Measurements from ENCODE around the gene LDHA. TPM values are rescaled to one million over a fixed set of nuclear protein-coding genes. Genes with fewer than 3 reads are reported as not detected.

Gene LDHA
- total and polyA plus RNA-seq, 8 donors, result 106 to 367 (median 278) TPM

- Histone ChIP-seq H3K4me1 (no peaks in the 10 kb centered on the region), H3K9me3 (no peaks in the 10 kb centered on the region), H3K4me3 (no peak overlapping the region), H3K27ac (no peak overlapping the region), H3K36me3 (no peaks in the 10 kb centered on the region), H3K27me3 (no peaks in the 10 kb centered on the region)
- TF ChIP-seq POLR2AphosphoS5 (IDR thresholded peaks at IDR 0.05) (no peak), EP300 (IDR thresholded peaks at IDR 0.05) (no peak), POLR2A (IDR thresholded peaks at IDR 0.05) (no peak)
- TF ChIP-seq, protein P1, sequence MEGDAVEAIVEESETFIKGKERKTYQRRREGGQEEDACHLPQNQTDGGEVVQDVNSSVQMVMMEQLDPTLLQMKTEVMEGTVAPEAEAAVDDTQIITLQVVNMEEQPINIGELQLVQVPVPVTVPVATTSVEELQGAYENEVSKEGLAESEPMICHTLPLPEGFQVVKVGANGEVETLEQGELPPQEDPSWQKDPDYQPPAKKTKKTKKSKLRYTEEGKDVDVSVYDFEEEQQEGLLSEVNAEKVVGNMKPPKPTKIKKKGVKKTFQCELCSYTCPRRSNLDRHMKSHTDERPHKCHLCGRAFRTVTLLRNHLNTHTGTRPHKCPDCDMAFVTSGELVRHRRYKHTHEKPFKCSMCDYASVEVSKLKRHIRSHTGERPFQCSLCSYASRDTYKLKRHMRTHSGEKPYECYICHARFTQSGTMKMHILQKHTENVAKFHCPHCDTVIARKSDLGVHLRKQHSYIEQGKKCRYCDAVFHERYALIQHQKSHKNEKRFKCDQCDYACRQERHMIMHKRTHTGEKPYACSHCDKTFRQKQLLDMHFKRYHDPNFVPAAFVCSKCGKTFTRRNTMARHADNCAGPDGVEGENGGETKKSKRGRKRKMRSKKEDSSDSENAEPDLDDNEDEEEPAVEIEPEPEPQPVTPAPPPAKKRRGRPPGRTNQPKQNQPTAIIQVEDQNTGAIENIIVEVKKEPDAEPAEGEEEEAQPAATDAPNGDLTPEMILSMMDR (IDR thresholded peaks at IDR 0.05), result no peak
- DNase-seq, result no peak
- 74 to 90% (median 87%) methylated on average over 5 of the region's 5 CpGs for WGBS, 5 donors
- intact Hi-C loops (cut with DNase I; ENCODE audit: low total_unique reads), result no loop called here
These were observed 35.0 kb downstream of the LDHA start for GRCh38 chr11:18429332-18429731.

DNA sequence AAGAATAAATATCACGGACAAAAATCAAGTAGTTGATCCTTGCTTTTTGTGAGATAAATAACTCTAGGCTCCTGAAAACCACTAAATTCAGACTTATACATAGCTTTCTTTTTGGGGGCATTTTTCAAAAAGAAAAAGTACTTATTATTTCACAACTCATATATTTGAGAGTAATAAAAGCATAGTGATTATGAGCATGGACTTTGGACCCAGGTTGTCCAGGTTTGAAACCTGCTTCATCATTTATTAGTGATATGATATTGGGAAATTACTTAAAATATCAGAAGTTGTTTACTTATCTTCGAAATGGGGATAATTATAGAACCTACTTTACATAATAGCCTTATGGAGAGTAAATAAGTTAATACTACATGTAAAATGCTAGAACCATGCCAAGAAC is 44.3 kb downstream of the LDHA start:
- H3K36me3 ChIP-seq, result no peaks in the 10 kb centered on the region
- intact Hi-C loops (cut with DNase I; ENCODE audit: low total_unique reads), result no loop called here
- H3K27ac ChIP-seq, result no peak overlapping the region
- TF ChIP-seq, protein P1 (IDR thresholded peaks at IDR 0.05), result no peak
- TF ChIP-seq POLR2AphosphoS5 (IDR thresholded peaks at IDR 0.05) (no peak), EP300 (IDR thresholded peaks at IDR 0.05) (no peak), POLR2A (IDR thresholded peaks at IDR 0.05) (no peak)
- no peaks in the 10 kb centered on the region for H3K27me3 ChIP-seq
- no peaks in the 10 kb centered on the region for H3K4me1 ChIP-seq
- no peak overlapping the region for H3K4me3 ChIP-seq
- no peaks in the 10 kb centered on the region for H3K9me3 ChIP-seq
- 58 to 67% (median 64%) methylated on average over 2 of the region's 2 CpGs for WGBS, 5 donors
- no peak for DNase-seq

DNA sequence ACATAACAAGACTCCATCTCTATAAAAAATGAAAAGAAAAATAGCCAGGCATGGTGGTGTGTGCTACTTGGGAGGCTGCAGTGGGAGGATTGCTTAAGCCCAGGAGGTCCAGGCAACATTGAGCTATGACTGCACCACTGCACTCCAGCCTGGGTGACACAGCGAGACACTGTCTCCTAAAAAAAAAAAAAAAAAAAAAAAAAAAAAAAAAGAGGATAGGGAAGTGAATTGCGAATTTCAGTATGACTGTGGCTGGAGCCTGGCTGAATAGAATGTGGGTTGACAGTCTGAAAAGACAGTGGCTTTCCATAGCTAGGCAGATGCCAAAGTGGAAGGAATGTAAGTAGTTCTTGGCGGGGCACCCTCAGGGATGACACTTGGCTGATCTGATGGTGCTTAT is 54.9 kb downstream of the LDHA start:
- 76 to 92% (median 90%) methylated on average over 3 of the region's 3 CpGs for WGBS, 5 donors
- no peak overlapping the region for H3K4me3 ChIP-seq
- DNase-seq, result no peak
- no peak overlapping the region for H3K27ac ChIP-seq
- no peaks in the 10 kb centered on the region for H3K9me3 ChIP-seq
- no peaks in the 10 kb centered on the region for H3K4me1 ChIP-seq
- TF ChIP-seq, protein P1 (IDR thresholded peaks at IDR 0.05), result no peak
- TF ChIP-seq POLR2AphosphoS5 (IDR thresholded peaks at IDR 0.05), result no peak
- TF ChIP-seq EP300 (IDR thresholded peaks at IDR 0.05), result no peak
- no peak for TF ChIP-seq POLR2A (IDR thresholded peaks at IDR 0.05)
- intact Hi-C loops (cut with DNase I; ENCODE audit: low total_unique reads), result no loop called here
- no peaks in the 10 kb centered on the region for H3K36me3 ChIP-seq
- no peaks in the 10 kb centered on the region for H3K27me3 ChIP-seq

DNA sequence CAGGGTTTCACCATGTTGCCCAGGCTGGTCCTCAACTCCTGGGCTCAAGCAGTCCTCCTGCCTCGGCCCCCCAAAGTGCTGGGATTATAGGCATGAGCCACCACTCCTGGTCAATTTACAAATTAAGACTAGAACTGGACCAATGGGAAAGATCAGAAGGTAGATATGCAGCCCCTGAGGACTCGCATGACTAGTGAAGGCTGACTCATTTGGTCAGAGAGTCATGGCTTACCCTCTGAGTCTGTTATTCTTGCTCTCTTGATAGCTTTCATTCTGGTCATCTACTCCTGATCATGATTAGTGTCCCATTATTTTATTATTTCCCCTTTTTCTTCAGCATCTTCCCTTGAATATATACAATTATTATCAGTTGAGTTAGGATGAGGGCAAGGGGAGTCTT is 58.6 kb downstream of the LDHA start:
- Histone ChIP-seq H3K27me3 (peaks cover 0 to 10% (median 3%) of the 10 kb centered on the region in 3 donors), H3K36me3 (no peaks in the 10 kb centered on the region), H3K4me1 (peaks cover 0 to 5% (median 1%) of the 10 kb centered on the region in 4 donors), H3K27ac (no peak overlapping the region), H3K4me3 (no peak overlapping the region), H3K9me3 (no peaks in the 10 kb centered on the region)
- intact Hi-C loops (cut with DNase I; ENCODE audit: low total_unique reads), result no loop called here
- TF ChIP-seq POLR2AphosphoS5 (IDR thresholded peaks at IDR 0.05) (no peak), EP300 (IDR thresholded peaks at IDR 0.05) (no peak), POLR2A (IDR thresholded peaks at IDR 0.05) (no peak)
- TF ChIP-seq, protein P1 (IDR thresholded peaks at IDR 0.05), result no peak
- WGBS, 5 donors, result 69 to 87% (median 83%) methylated on average over 2 of the region's 2 CpGs
- no peak for DNase-seq

All from stomach (tissue), 9 donors.